ENCODE data around the gene PFN1. TPM values are rescaled to one million over a fixed set of nuclear protein-coding genes. Genes with fewer than 3 reads are reported as not detected.

Gene PFN1
- total and polyA plus RNA-seq, 5 donors from 2014 or later = 865 to 2,804 (median 2,129) TPM

Other genes starting within 250 kb of the PFN1 start
- gene PELP1, start 244.4 kb downstream of the PFN1 start, total RNA-seq = 51.9 TPM
- gene PELP1, start 244.4 kb downstream of the PFN1 start, polyA plus RNA-seq = 1 to 10 TPM; 6.2 to 8.6 (median 7.8) TPM
- gene ARRB2, start 237.9 kb downstream of the PFN1 start, total RNA-seq = 197 TPM
- 10 to 100 TPM; 22.4 to 37.5 (median 28.9) TPM for gene ARRB2, start 237.9 kb downstream of the PFN1 start, polyA plus RNA-seq
- gene MED11, start 217.1 kb downstream of the PFN1 start, total RNA-seq = 9.3 TPM
- gene MED11, start 217.1 kb downstream of the PFN1 start, polyA plus RNA-seq = 10 to 100 TPM; 40.0 to 46.8 (median 43.9) TPM
- 1.0 TPM for gene ZMYND15, start 208.7 kb downstream of the PFN1 start, total RNA-seq
- not detected for gene ZMYND15, start 208.7 kb downstream of the PFN1 start, polyA plus RNA-seq
- 7.3 TPM for gene CXCL16, start 208.6 kb downstream of the PFN1 start, total RNA-seq
- gene CXCL16, start 208.6 kb downstream of the PFN1 start, polyA plus RNA-seq = under 1 TPM in 3 of 4 donors, not detected in 1; 0.41 to 0.79 (median 0.45) TPM
- gene TM4SF5, start 176.6 kb downstream of the PFN1 start, total RNA-seq = not detected
- gene TM4SF5, start 176.6 kb downstream of the PFN1 start, polyA plus RNA-seq = not detected
- gene VMO1, start 162.2 kb downstream of the PFN1 start, total RNA-seq = not detected
- under 1 TPM in 1 of 4 donors, not detected in 3; 0.71 TPM for gene VMO1, start 162.2 kb downstream of the PFN1 start, polyA plus RNA-seq
- 0.39 TPM for gene GLTPD2, start 159.6 kb downstream of the PFN1 start, total RNA-seq
- gene GLTPD2, start 159.6 kb downstream of the PFN1 start, polyA plus RNA-seq = under 1 TPM in 1 of 4 donors, not detected in 3; 0.43 TPM
- 64.7 TPM for gene PSMB6, start 152.4 kb downstream of the PFN1 start, total RNA-seq
- 100 to 1,000 TPM; 281 to 354 (median 319) TPM for gene PSMB6, start 152.4 kb downstream of the PFN1 start, polyA plus RNA-seq
- gene PLD2, start 141.4 kb downstream of the PFN1 start, total RNA-seq = 36.4 TPM
- 1 to 10 TPM; 1.6 to 4.7 (median 1.9) TPM for gene PLD2, start 141.4 kb downstream of the PFN1 start, polyA plus RNA-seq
- 235 TPM for gene MINK1, start 115.2 kb downstream of the PFN1 start, total RNA-seq
- 10 to 100 TPM in 3 of 4 donors, 1 to 10 TPM in 1; 9.4 to 13.4 (median 11.6) TPM for gene MINK1, start 115.2 kb downstream of the PFN1 start, polyA plus RNA-seq
- gene C17orf107, start 49.0 kb downstream of the PFN1 start, total RNA-seq = 45.6 TPM
- 1 to 10 TPM; 1.1 to 1.5 (median 1.3) TPM for gene C17orf107, start 49.0 kb downstream of the PFN1 start, polyA plus RNA-seq
- 3.8 TPM for gene CHRNE, start 45.4 kb downstream of the PFN1 start, total RNA-seq
- gene CHRNE, start 45.4 kb downstream of the PFN1 start, polyA plus RNA-seq = under 1 TPM in 2 of 4 donors, not detected in 2; 0.15 to 0.25 TPM
- gene GP1BA, start 16.3 kb downstream of the PFN1 start, total RNA-seq = 1.9 TPM
- under 1 TPM in 2 of 4 donors, not detected in 2; 0.07 to 0.22 TPM for gene GP1BA, start 16.3 kb downstream of the PFN1 start, polyA plus RNA-seq
- 22.6 TPM for gene SLC25A11, start 8.5 kb downstream of the PFN1 start, total RNA-seq
- gene SLC25A11, start 8.5 kb downstream of the PFN1 start, polyA plus RNA-seq = 10 to 100 TPM; 69.3 to 78.4 (median 74.4) TPM
- 105 TPM for gene RNF167, start 8.3 kb downstream of the PFN1 start, total RNA-seq
- gene RNF167, start 8.3 kb downstream of the PFN1 start, polyA plus RNA-seq = 10 to 100 TPM; 31.5 to 58.2 (median 45.9) TPM
- gene ENO3, start 2.6 kb upstream of the PFN1 start, total RNA-seq = 11.7 TPM
- 1 to 10 TPM in 1 of 4 donors, under 1 TPM in 3; 0.29 to 1.6 (median 0.41) TPM for gene ENO3, start 2.6 kb upstream of the PFN1 start, polyA plus RNA-seq
- 52.5 TPM for gene SPAG7, start 19.3 kb upstream of the PFN1 start, total RNA-seq
- gene SPAG7, start 19.3 kb upstream of the PFN1 start, polyA plus RNA-seq = 100 to 1,000 TPM in 3 of 4 donors, 10 to 100 TPM in 1; 97.9 to 130 (median 106) TPM
- gene CAMTA2, start 39.1 kb upstream of the PFN1 start, total RNA-seq = 69.8 TPM
- 1 to 10 TPM; 4.7 to 7.9 (median 6.0) TPM for gene CAMTA2, start 39.1 kb upstream of the PFN1 start, polyA plus RNA-seq
- gene INCA1, start 49.0 kb upstream of the PFN1 start, total RNA-seq = not detected
- under 1 TPM in 1 of 4 donors, not detected in 3; 0.99 TPM for gene INCA1, start 49.0 kb upstream of the PFN1 start, polyA plus RNA-seq
- gene KIF1C, start 49.4 kb upstream of the PFN1 start, total RNA-seq = 22.9 TPM
- gene KIF1C, start 49.4 kb upstream of the PFN1 start, polyA plus RNA-seq = 1 to 10 TPM; 2.6 to 4.6 (median 3.8) TPM
- gene SLC52A1, start 86.9 kb upstream of the PFN1 start, total RNA-seq = 0.22 TPM
- gene SLC52A1, start 86.9 kb upstream of the PFN1 start, polyA plus RNA-seq = under 1 TPM in 2 of 4 donors, not detected in 2; 0.27 to 0.41 TPM
- gene ZFP3, start 129.9 kb upstream of the PFN1 start, total RNA-seq = 2.5 TPM
- 1 to 10 TPM in 2 of 4 donors, under 1 TPM in 2; 0.32 to 2.0 (median 1.3) TPM for gene ZFP3, start 129.9 kb upstream of the PFN1 start, polyA plus RNA-seq
- 8.0 TPM for gene ZNF232, start 163.3 kb upstream of the PFN1 start, total RNA-seq
- gene ZNF232, start 163.3 kb upstream of the PFN1 start, polyA plus RNA-seq = 10 to 100 TPM in 2 of 4 donors, 1 to 10 TPM in 2; 4.6 to 12.3 (median 9.0) TPM
- gene USP6, start 167.5 kb upstream of the PFN1 start, total RNA-seq = not detected
- under 1 TPM in 3 of 4 donors, not detected in 1; 0.02 to 0.10 (median 0.06) TPM for gene USP6, start 167.5 kb upstream of the PFN1 start, polyA plus RNA-seq
- gene ZNF594, start 243.3 kb upstream of the PFN1 start, total RNA-seq = 3.1 TPM
- 1 to 10 TPM in 3 of 4 donors, under 1 TPM in 1; 0.86 to 2.4 (median 1.8) TPM for gene ZNF594, start 243.3 kb upstream of the PFN1 start, polyA plus RNA-seq

Measured in CD4-positive, CD25-positive, alpha-beta regulatory T cell (primary cell).